ENCODE data around the gene MAMDC2. TPM values are rescaled to one million over a fixed set of nuclear protein-coding genes. Genes with fewer than 3 reads are reported as not detected.

The MAMDC2 gene
- total and polyA plus RNA-seq, 2 donors (not counting 1 experiment from before 2014, with no cell fraction given): not detected

DNA sequence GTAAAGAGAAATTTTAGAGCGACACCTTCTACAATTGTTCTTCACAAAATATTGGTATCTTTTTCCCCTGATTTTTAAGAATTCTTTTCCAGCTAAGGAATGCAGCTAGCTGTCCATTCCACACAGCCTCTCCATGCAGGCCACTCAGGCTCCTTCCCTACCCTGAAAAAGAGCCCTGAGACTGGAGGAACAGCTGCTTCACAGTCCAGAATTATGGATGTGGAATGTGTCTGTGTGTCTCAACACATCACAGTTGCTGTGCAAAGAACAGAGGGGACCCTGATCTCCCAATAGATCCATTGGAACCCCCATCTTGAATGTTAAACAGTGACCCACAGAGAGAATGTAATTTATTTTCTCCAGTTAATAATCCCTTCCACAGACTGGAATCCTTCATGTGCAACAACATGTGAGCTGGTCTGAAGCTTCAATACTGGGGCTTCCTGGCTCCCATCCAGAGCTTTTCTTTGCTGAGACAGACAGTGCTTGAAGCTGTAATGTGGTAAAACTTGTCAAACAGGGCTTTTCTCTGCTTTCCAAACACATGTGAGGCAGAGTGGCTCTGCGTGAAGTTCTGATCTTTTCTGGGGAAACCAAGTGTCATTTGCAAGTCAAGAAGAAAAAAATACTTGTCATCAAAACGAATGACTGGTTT is 161.8 kb downstream of the MAMDC2 start:
- H3K27me3 ChIP-seq (replicated peaks in 1 of 4; ENCODE audit: control extremely low read depth in 1 of 4, control insufficient read depth in 3 of 4, insufficient read depth in 4 of 4, low read length in 3 of 4): no peaks in the 10 kb centered on the region
- no peak overlapping the region for H2AFZ ChIP-seq (ENCODE audit: insufficient read depth, low read depth, low read length, poor library complexity, severe bottlenecking)
- H3K4me2 ChIP-seq (replicated peaks; ENCODE audit: low read depth, low read length, poor library complexity, severe bottlenecking): no peak overlapping the region
- H4K20me1 ChIP-seq (ENCODE audit: control insufficient read depth, insufficient read depth, low read length, poor library complexity, severe bottlenecking): no peaks in the 10 kb centered on the region
- no peaks in the 10 kb centered on the region for H3K27me3 Mint-ChIP-seq
- 100% methylated on average over 1 of the region's 3 CpGs for whole genome bisulfite sequencing (ENCODE audit: insufficient coverage)
- peaks cover 0 to 3% (median 0%) of the 10 kb centered on the region in 3 donors for H3K9me3 ChIP-seq (ENCODE audit: control extremely low read depth in 1 of 3, control insufficient read depth in 2 of 3, insufficient read depth in 1 of 3, low read length in 2 of 3)
- H3K79me2 ChIP-seq (ENCODE audit: control insufficient read depth, insufficient read depth, low read length): no peaks in the 10 kb centered on the region
- H3K4me3 ChIP-seq (ENCODE audit: control extremely low read depth in 1 of 5, extremely low read depth in 1 of 5, insufficient read depth in 1 of 5, low read depth in 2 of 5, low read length in 4 of 5): no peak overlapping the region
- peaks cover 6% of the 10 kb centered on the region for H3K9me3 Mint-ChIP-seq (ENCODE audit: insufficient read depth)
- no peak overlapping the region for H3K9ac ChIP-seq (ENCODE audit: low read length)
- no peaks in the 10 kb centered on the region for H3K4me1 Mint-ChIP-seq
- ATAC-seq (ENCODE audit: low read depth) (no peak), DNase-seq (no peak)
- H3K27ac Mint-ChIP-seq: no peak overlapping the region
- H3K27ac ChIP-seq (ENCODE audit: low read length in 2 of 2): no peak overlapping the region
- no peaks in the 10 kb centered on the region for H3K36me3 ChIP-seq (replicated peaks in 1 of 2; ENCODE audit: control extremely low read depth in 1 of 2, control insufficient read depth in 1 of 2, extremely low read depth in 1 of 2, insufficient read depth in 2 of 2, low read length in 1 of 2)
- ChIA-PET CTCF (no interaction called here), POLR2A (no interaction called here)
- intact Hi-C loops (cut with micrococcal nuclease): no loop called here
- H3K4me1 ChIP-seq (ENCODE audit: control insufficient read depth in 2 of 2, insufficient read depth in 2 of 2, low read length in 2 of 2): no peaks in the 10 kb centered on the region
- no peak overlapping the region for H3K4me3 Mint-ChIP-seq
- TF ChIP-seq EZH2 (IDR thresholded peaks at IDR 0.05; ENCODE audit: borderline replicate concordance, insufficient read depth, low read depth, low read length, poor library complexity, severe bottlenecking): no peak
- TF ChIP-seq, protein P1, sequence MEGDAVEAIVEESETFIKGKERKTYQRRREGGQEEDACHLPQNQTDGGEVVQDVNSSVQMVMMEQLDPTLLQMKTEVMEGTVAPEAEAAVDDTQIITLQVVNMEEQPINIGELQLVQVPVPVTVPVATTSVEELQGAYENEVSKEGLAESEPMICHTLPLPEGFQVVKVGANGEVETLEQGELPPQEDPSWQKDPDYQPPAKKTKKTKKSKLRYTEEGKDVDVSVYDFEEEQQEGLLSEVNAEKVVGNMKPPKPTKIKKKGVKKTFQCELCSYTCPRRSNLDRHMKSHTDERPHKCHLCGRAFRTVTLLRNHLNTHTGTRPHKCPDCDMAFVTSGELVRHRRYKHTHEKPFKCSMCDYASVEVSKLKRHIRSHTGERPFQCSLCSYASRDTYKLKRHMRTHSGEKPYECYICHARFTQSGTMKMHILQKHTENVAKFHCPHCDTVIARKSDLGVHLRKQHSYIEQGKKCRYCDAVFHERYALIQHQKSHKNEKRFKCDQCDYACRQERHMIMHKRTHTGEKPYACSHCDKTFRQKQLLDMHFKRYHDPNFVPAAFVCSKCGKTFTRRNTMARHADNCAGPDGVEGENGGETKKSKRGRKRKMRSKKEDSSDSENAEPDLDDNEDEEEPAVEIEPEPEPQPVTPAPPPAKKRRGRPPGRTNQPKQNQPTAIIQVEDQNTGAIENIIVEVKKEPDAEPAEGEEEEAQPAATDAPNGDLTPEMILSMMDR (IDR thresholded peaks at IDR 0.05): no peak

DNA sequence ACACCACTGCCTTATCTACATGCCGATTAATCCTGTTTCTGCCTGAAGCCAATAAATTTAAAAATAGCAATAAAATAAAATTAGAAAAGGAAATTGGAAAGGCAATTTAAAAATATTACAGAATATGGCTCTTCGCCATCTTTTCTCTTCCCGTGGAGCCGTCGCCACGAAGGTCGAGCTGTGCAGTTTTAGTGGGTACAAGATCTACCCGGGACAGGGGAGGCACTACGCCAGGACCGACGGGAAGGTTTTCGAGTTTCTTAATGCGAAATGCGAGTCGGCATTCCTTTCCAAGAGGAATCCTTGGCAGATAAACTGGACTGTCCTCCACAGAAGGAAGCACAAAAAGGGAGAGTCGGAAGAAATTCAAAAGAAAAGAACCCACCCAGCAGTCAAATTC is 173.4 kb downstream of the MAMDC2 start:
- intact Hi-C loops (cut with micrococcal nuclease): no loop called here

More for the DNA sequence above, 173.4 kb downstream of the MAMDC2 start:
- no peaks in the 10 kb centered on the region for H3K4me1 Mint-ChIP-seq
- ATAC-seq (ENCODE audit: low read depth): no peak
- H4K20me1 ChIP-seq (ENCODE audit: control insufficient read depth, insufficient read depth, low read length, poor library complexity, severe bottlenecking): no peaks in the 10 kb centered on the region
- no peak overlapping the region for H3K9ac ChIP-seq (ENCODE audit: low read length)
- no peaks in the 10 kb centered on the region for H3K9me3 Mint-ChIP-seq (ENCODE audit: insufficient read depth)
- WGBS (ENCODE audit: insufficient coverage): 97% methylated on average over 11 of the region's 16 CpGs
- H3K4me2 ChIP-seq (replicated peaks; ENCODE audit: low read depth, low read length, poor library complexity, severe bottlenecking): no peak overlapping the region
- H3K9me3 ChIP-seq (ENCODE audit: control extremely low read depth in 1 of 3, control insufficient read depth in 2 of 3, insufficient read depth in 1 of 3, low read length in 2 of 3): peaks cover 0 to 7% (median 3%) of the 10 kb centered on the region in 3 donors
- no peaks in the 10 kb centered on the region for H3K79me2 ChIP-seq (ENCODE audit: control insufficient read depth, insufficient read depth, low read length)
- CTCF ChIA-PET: no interaction called here
- H3K27ac ChIP-seq (ENCODE audit: low read length in 2 of 2): no peak overlapping the region
- H3K4me3 ChIP-seq (ENCODE audit: control extremely low read depth in 1 of 5, extremely low read depth in 1 of 5, insufficient read depth in 1 of 5, low read depth in 2 of 5, low read length in 4 of 5): no peak overlapping the region
- DNase-seq: no peak
- H3K27me3 Mint-ChIP-seq: peaks cover 7% of the 10 kb centered on the region
- H3K27ac Mint-ChIP-seq: no peak overlapping the region
- TF ChIP-seq, protein P1 (IDR thresholded peaks at IDR 0.05): no peak
- TF ChIP-seq EZH2 (IDR thresholded peaks at IDR 0.05; ENCODE audit: borderline replicate concordance, insufficient read depth, low read depth, low read length, poor library complexity, severe bottlenecking): no peak
- H3K4me1 ChIP-seq (ENCODE audit: control insufficient read depth in 2 of 2, insufficient read depth in 2 of 2, low read length in 2 of 2): no peaks in the 10 kb centered on the region
- H3K36me3 ChIP-seq (replicated peaks in 1 of 2; ENCODE audit: control extremely low read depth in 1 of 2, control insufficient read depth in 1 of 2, extremely low read depth in 1 of 2, insufficient read depth in 2 of 2, low read length in 1 of 2): no peaks in the 10 kb centered on the region
- POLR2A ChIA-PET: no interaction called here
- H2AFZ ChIP-seq (ENCODE audit: insufficient read depth, low read depth, low read length, poor library complexity, severe bottlenecking): no peak overlapping the region
- no peaks in the 10 kb centered on the region for H3K27me3 ChIP-seq (replicated peaks in 1 of 4; ENCODE audit: control extremely low read depth in 1 of 4, control insufficient read depth in 3 of 4, insufficient read depth in 4 of 4, low read length in 3 of 4)
- H3K4me3 Mint-ChIP-seq: no peak overlapping the region

Data from B cell (primary cell).